GM12801 (cell line): Measurements from ENCODE around the gene UGT1A6.

Source experiments
- TF ChIP-seq, protein P1 (sequence below): IDR thresholded peaks from one replicate; pipeline ENCODE4 v1.5.1; 2011; ENCODE audit warnings: control low read depth; ENCODE audit not compliant: insufficient read length; ENCODE audit errors: extremely low read depth

Gene UGT1A6

DNA sequence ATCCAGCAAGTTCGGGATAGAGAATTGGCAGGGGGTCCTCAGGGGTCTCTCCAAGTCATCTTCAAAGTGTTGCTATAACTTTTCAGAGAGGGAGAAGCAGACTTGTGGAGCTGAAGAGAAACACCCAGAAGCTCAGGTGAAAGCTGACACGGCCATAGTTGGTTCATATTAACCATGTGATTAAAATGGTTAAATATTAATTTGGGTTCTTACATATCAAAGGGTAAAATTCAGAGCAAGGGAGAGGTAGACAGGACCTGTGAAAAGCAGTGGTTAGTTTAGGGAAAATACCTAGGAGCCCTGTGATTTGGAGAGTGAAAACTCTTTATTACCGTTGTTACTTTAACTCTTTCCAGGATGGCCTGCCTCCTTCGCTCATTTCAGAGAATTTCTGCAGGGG is at the start of gene UGT1A6:
Gene UGT1A6, plus strand, starts transcription at position 243 of the 400 bp plus-strand sequence. Its CDS starts 115 bp downstream, at position 358.
- TF ChIP-seq, protein P1, sequence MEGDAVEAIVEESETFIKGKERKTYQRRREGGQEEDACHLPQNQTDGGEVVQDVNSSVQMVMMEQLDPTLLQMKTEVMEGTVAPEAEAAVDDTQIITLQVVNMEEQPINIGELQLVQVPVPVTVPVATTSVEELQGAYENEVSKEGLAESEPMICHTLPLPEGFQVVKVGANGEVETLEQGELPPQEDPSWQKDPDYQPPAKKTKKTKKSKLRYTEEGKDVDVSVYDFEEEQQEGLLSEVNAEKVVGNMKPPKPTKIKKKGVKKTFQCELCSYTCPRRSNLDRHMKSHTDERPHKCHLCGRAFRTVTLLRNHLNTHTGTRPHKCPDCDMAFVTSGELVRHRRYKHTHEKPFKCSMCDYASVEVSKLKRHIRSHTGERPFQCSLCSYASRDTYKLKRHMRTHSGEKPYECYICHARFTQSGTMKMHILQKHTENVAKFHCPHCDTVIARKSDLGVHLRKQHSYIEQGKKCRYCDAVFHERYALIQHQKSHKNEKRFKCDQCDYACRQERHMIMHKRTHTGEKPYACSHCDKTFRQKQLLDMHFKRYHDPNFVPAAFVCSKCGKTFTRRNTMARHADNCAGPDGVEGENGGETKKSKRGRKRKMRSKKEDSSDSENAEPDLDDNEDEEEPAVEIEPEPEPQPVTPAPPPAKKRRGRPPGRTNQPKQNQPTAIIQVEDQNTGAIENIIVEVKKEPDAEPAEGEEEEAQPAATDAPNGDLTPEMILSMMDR: no peak

DNA sequence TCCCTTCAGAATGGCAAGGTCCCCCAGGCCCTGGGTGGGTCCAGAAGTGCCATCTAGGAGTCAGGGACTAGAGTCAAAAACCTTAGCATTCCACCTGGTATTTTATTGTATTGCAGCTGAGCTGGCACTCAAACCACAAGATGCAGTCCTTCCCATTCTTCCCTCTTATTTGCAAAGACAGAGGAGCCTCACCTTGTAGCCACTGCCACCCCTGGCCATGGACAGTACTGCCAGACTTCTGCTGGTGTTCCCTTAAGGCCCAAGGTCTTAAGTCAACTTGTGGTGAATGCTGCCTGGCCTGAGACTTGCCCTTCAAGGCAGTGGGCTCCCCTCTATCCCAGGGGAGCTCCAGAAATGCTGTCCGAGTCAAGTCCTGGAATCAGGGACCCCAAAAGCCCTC is 49.6 kb upstream of the UGT1A6 start:
- TF ChIP-seq, protein P1: no peak

DNA sequence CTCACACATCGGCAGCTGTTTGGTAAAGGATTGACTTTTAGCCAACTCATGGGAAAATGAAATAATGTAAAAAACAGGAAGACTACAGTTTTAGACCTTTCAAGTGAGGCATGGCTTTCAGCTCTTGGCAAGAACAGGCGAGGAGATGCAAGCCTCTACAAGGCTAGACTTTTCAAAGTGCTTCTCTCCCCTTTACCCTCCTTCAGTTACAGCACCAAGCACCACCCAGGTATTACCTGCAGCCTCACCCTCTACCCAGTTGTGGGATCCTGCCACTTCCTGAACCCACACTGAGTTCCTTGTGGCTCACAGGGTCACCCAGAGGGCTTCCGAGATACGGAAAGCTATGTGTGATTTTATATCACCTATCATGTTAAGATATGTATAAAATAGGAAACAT is 41.7 kb upstream of the UGT1A6 start:
- TF ChIP-seq, protein P1: no peak

DNA sequence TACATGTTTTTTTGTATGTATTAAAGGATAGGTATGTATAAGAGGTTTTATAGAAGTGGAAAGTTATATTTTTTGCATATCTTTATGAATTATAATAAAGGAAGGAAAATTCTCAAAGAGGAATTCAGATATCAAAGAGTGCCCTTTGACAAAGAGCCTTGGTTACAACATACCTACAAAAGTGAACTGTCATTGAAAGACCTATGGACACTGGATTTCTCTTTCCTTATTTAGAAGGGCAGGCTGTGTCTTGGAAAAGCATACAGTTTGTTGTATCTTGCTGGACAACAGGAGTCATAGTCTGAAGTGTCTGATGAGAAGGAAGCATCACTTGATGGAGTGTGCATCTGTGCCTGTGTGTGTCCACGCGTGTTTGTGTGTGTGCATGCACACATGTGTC is 41.3 kb upstream of the UGT1A6 start:
- TF ChIP-seq, protein P1: no peak

DNA sequence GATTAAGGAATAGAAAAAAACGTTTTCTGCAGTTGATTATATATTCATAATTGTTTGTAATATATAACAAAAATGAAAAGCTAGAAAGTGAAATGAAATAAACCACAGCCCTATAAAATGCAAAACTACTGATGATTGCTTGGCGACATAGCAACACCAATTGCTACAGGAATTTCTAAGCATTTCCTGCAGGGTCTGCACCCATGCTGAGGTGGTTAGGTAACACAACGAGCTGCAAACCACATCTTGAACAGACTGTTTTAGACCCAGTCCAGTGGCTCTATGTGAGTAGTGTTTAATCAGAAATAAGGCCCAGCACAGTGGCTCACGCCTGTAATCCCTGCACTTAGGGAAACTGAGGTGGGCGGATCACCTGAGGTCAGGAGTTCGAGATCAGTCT is 38.2 kb upstream of the UGT1A6 start:
- TF ChIP-seq, protein P1: no peak

DNA sequence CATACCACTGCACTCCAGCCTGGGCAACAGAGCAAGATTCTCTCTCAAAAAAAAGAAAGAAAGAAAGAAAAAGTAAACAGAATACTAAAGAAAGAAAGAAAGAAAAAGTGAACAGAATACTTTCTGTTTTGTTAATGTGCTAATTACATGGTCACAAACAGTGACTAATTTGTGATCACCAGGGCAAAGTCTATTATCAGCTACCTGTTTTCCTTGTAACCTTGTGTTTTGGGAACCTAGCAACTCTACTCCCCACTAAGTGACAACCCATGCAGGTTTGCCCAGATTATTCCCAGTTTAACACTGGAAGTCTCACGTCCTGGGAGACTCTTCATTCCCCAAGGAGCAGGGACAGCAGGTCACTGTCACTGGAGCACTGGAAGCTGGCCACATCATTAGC is 37.6 kb upstream of the UGT1A6 start:
- TF ChIP-seq, protein P1: no peak

DNA sequence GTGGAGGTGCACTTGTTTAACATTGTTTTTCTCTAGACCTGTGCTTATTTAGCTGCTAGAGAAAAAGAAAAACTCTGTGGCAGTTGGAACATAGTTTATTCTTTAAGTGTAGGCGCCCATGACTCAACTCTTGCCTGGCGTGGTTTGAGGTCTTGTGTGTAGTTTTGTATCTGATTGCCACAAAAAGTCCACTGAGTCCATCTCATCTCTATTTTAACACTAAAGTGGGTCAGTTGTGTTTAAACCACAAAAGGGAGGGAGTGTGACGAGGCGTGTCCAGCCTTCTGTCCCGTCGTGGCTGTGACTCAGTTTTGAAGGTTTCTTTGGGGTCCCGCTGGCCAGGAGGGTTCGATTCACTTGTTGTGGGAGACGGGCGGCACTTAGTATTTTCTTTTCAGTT is 36.2 kb upstream of the UGT1A6 start:
- TF ChIP-seq, protein P1: no peak

DNA sequence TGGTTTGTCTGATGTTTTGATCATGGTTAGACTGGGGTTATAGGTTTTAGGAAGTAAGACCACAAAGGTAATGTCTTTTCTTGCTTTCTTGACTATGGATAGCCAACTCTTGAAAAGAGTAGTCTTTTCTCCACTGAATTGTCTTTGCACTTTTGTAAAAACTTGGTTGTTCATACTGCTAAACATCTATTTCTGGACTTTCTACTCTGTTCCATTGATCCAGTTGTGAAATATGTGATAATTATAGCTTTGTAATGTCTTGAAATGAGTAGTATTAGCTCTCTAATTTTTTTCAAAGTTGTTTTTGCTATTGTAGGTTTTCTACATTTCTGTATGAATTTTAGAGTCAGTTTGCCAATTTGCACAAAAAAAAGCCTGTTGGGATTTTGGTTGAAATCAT is 34.1 kb upstream of the UGT1A6 start:
- TF ChIP-seq, protein P1: no peak
